C4-2B (cell line): ENCODE results near the gene OPCML.

ENCODE experiments used
- ZFX ChIP-seq: fragments of 450-650 bp; IDR thresholded peaks from 2 replicates; pipeline ENCODE4 v1.6.1; 2017
- TF ChIP-seq, protein P1 (sequence below): fragments of 450-650 bp; conservative IDR thresholded peaks from 2 replicates; pipeline ENCODE4 v1.5.1; 2017; ENCODE audit warnings: mild to moderate bottlenecking

DNA sequence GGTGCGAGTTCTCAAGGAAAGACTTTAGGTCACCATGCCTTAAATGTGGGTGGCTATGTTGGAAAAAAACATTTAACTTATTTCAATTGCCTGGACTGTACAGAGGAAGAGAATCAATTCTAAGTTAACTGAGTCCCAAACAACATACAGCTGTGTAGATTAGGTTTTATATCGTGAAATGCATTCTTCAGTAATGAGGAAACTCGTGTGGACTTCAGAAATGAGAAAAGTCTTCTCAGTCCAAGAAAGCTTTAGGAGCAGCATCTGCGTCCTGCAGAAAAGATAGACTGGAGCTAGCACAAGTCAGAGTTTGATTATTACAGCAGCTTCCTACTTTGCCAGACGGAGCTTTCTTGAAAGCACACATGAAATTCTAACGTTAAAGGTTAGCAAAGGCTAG is 673.0 kb downstream of the OPCML start:
- TF ChIP-seq, protein P1, sequence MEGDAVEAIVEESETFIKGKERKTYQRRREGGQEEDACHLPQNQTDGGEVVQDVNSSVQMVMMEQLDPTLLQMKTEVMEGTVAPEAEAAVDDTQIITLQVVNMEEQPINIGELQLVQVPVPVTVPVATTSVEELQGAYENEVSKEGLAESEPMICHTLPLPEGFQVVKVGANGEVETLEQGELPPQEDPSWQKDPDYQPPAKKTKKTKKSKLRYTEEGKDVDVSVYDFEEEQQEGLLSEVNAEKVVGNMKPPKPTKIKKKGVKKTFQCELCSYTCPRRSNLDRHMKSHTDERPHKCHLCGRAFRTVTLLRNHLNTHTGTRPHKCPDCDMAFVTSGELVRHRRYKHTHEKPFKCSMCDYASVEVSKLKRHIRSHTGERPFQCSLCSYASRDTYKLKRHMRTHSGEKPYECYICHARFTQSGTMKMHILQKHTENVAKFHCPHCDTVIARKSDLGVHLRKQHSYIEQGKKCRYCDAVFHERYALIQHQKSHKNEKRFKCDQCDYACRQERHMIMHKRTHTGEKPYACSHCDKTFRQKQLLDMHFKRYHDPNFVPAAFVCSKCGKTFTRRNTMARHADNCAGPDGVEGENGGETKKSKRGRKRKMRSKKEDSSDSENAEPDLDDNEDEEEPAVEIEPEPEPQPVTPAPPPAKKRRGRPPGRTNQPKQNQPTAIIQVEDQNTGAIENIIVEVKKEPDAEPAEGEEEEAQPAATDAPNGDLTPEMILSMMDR = no peak
- no peak for TF ChIP-seq ZFX
